ENCODE data around the gene MEN1. TPM values are rescaled to one million over a fixed set of nuclear protein-coding genes. Genes with fewer than 3 reads are reported as not detected.

MEN1 gene
- total and polyA plus RNA-seq, 9 of the 15 experiments (the other 6 are each of a cell fraction or from before 2014, with no cell fraction given) = 3.4 to 57.2 (median 19.3) TPM

GRCh38 chr11:64810271-64810890 lies at the start of gene MEN1 (continued):
- TF ChIP-seq ZBTB5 (IDR thresholded peaks at IDR 0.05) = peak; percentile 96
- no peak for TF ChIP-seq TFAM (CRISPR knock-in tag; conservative IDR thresholded peaks at IDR 0.05)
- TF ChIP-seq HIVEP1 (CRISPR knock-in tag; IDR thresholded peaks at IDR 0.05) = no peak
- no peak for TF ChIP-seq NR2F6 (CRISPR knock-in tag; IDR thresholded peaks at IDR 0.05)
- peak; percentile 53; the same call in 1 of the 2 replicates for TF ChIP-seq EP400 (IDR thresholded peaks at IDR 0.05)
- no peak for TF ChIP-seq ZBED1 (IDR thresholded peaks at IDR 0.05)
- peak; percentile 10; the same call in 1 of the 2 replicates for TF ChIP-seq ZBTB33 (CRISPR knock-in tag; IDR thresholded peaks at IDR 0.05)
- TF ChIP-seq TARDBP (IDR thresholded peaks at IDR 0.05) = no peak
- TF ChIP-seq HLTF (IDR thresholded peaks at IDR 0.05) = no peak
- TF ChIP-seq STAT5B (CRISPR knock-in tag; IDR thresholded peaks at IDR 0.05) = no peak
- TF ChIP-seq ZNF644 (tag; IDR thresholded peaks at IDR 0.05; ENCODE audit: low read depth) = no peak
- TF ChIP-seq BHLHE40 (IDR thresholded peaks at IDR 0.05; ENCODE audit: low read length) = peak; percentile 69
- TF ChIP-seq CHD2 (IDR thresholded peaks at IDR 0.05; ENCODE audit: low read depth, low read length) = no peak; the same call in none of the 2 replicates
- no peak for TF ChIP-seq DDX20 (tag; IDR thresholded peaks at IDR 0.05; ENCODE audit: low read depth)
- TF ChIP-seq NFE2L1 (tag; IDR thresholded peaks at IDR 0.05; ENCODE audit: borderline replicate concordance, low read depth) = no peak
- TF ChIP-seq ZNF143 (CRISPR knock-in tag; IDR thresholded peaks at IDR 0.05) = peak; percentile 93
- TF ChIP-seq KLF16 (IDR thresholded peaks at IDR 0.05) = no peak
- TF ChIP-seq ZNF444 (CRISPR knock-in tag; IDR thresholded peaks at IDR 0.05) = no peak
- TF ChIP-seq ETV1 (tag; conservative IDR thresholded peaks at IDR 0.05; ENCODE audit: low read depth) = peak; percentile 62
- no peak for TF ChIP-seq ZNF57 (CRISPR knock-in tag; IDR thresholded peaks at IDR 0.05)
- TF ChIP-seq ATF6 (CRISPR knock-in tag; IDR thresholded peaks at IDR 0.05) = no peak
